Motor neuron (in vitro differentiated cells): ENCODE results near the gene NMBR. TPM values are rescaled to one million over a fixed set of nuclear protein-coding genes. Genes with fewer than 3 reads are reported as not detected.
"Not testable (repeated sequence)": the region's sequence is repeated elsewhere in the genome, so short reads cannot be mapped to it uniquely, and the experiment has no call there.

Experiments
- ATAC-seq, 8 experiments: fragments of 200-7000 bp; cut with Tn5 transposase; replicated peaks in 6 of 8; 2 replicates each; pipeline ENCODE4 v1.8.0; 2021; ENCODE audit warnings: mild to moderate bottlenecking in 8 of 8, moderate library complexity in 8 of 8
- H3K27ac ChIP-seq, 2 donors: fragments of 250-450 bp; sonication (Bioruptor Pico); 2 replicates each; pipeline ENCODE4 v1.9.0; 2021; ENCODE audit warnings: antibody characterized with exemption in 2 of 2, mild to moderate bottlenecking in 2 of 2, moderate library complexity in 1 of 2
- H3K4me1 ChIP-seq, 2 donors: fragments of 250-450 bp; sonication (Bioruptor Pico); replicated peaks in 1 of 2; 2 replicates each; pipeline ENCODE4 v1.6.1; 2021; ENCODE audit warnings: antibody characterized with exemption in 2 of 2, mild to moderate bottlenecking in 2 of 2, moderate library complexity in 1 of 2
- H3K4me3 ChIP-seq, 5 donors: fragments of 250-450 bp; sonication (Bioruptor Pico); 2 replicates each; pipeline ENCODE4 v1.9.0; 2021; ENCODE audit warnings: antibody characterized with exemption in 5 of 5, mild to moderate bottlenecking in 5 of 5, moderate library complexity in 4 of 5
- WGBS, 10 experiments: fragments of 450-650 bp; shearing (Covaris generic); methylation state at CpG; one replicate each; pipeline ENCODE4 v1.0.0; 2022; 5-methylcytosine and 5-hydroxymethylcytosine counted together
- in situ Hi-C, 9 experiments: fragments of 400-800 bp; cut with MboI; loops; one replicate each; pipeline ENCODE4 v1.15.0; 2021; ENCODE audit warnings: low sequenced_read_pairs in 9 of 9, low pct_unique_long_range_greater_than_20kb in 2 of 9; ENCODE audit not compliant: unreplicated experiment in 9 of 9
- total RNA-seq, 8 experiments: library from RNA; unstranded; fragments of 300-600 nt; gene quantifications; 2 replicates each; pipeline versions ENCODE4 v1.2.3 to v1.2.4, GENCODE V29; 2022

Gene NMBR
- total RNA-seq, 8 experiments from 2014 or later, result 0.14 to 1.7 (median 0.43) TPM; not detected in 5

DNA sequence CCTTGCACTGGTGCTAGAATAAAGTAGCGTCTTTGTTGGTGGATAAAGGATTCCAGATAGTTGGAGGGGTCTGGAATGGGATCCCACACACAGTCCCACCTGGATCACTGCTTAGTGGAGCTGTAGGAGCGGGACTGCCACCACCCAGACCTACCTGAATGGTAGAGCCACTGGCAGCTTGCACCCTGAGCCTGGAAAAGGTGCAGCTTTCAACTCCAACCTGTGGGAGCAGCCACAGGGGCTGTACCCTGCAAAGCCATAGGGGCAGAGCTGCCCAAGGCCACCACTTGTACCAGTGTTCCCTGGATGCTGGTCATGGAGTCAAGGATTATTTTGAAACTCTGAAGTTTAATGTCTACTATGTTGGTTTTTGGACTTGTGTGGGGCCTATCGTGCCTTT is 27.1 kb upstream of the NMBR start:
- no peak for ATAC-seq
- Histone ChIP-seq H3K4me3 (no peak overlapping the region), H3K4me1 (no peaks in the 10 kb centered on the region), H3K27ac (no peak overlapping the region)
- 100% methylated on average over 1 to 2 of the region's 3 CpGs; no CpG with 5 or more reads in 4 of the 10 experiments for WGBS, 10 experiments
- in situ Hi-C loops, result loop anchor here in 1 of 9 experiments (25.0 kb wide), 1 partner anchor 213 kb away; no protein-coding TSS in a partner anchor

DNA sequence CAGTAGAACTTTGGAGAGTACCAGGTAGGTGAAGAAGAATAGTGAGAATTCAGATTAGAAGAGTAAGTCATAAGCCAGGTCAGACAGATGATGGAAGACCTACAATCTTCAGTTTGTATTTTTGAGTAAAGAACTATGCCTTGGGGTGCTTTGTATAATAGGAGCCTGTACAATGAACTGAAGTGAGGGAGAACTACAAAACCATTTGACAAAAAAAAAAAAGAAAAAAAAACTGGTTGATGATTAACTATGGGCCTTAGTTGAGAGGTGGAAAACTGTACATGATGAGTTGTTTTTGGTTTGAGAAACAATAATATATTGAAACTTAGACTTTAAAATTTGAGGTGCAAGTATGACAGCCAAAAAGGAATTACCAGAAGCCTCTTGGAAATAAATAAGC is 25.8 kb upstream of the NMBR start:
- no peak for ATAC-seq
- no peak overlapping the region for H3K4me3 ChIP-seq
- H3K27ac ChIP-seq, result no peak overlapping the region
- in situ Hi-C loops, result loop anchor here in 1 of 9 experiments (25.0 kb wide), 1 partner anchor 215 kb away; no protein-coding TSS in a partner anchor
- no peaks in the 10 kb centered on the region for H3K4me1 ChIP-seq

DNA sequence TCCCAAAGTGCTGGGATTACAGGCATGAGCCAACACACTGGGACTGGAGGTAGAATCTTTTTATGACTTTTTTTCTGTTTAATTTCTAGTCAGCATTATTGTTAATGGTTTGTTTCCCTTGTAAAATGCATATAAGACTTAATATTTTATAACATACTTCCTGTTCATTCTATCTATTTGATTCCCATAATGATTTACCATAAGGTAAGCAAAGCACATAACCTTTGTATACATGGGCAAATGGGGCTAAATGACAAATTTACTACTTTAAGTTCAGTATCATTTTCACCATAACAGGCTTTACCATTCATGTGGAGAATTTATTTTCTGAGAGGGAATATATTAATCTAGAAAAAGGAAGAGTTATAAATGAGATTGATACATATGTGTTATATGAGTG is 24.4 kb upstream of the NMBR start:
- no peak for ATAC-seq
- Histone ChIP-seq H3K27ac (no peak overlapping the region), H3K4me1 (no peaks in the 10 kb centered on the region), H3K4me3 (no peak overlapping the region)
- in situ Hi-C loops, result loop anchor here in 1 of 9 experiments (25.0 kb wide), 1 partner anchor 216 kb away; no protein-coding TSS in a partner anchor

DNA sequence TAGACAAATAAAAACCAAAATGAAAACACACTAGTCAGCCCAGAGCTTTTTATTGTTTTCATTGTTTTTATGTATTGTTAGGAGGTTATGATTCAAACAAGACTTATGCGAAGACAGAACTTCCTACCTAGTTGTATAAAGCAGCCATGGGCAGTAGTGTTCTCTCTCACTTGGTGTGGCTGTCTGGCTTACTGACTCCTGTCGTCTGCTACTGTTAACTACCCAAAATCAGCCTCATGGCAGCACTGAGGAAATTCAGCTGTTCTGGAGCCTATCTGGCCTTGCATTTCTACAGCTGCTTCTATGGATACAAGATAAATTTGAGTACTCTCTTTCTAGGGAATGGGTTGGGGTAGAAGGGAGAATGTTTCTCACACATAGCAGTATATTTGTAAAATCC is 20.6 kb upstream of the NMBR start:
- H3K27ac ChIP-seq, result no peak overlapping the region
- H3K4me3 ChIP-seq, result no peak overlapping the region
- 84 to 100% (median 93%) methylated on average over 1 to 2 of the region's 2 CpGs; no CpG with 5 or more reads in 1 of the 10 experiments for WGBS, 10 experiments
- in situ Hi-C loops, result loop anchor here in 1 of 9 experiments (25.0 kb wide), 1 partner anchor 220 kb away; no protein-coding TSS in a partner anchor
- no peak for ATAC-seq
- H3K4me1 ChIP-seq, result peaks cover 3 to 5% of the 10 kb centered on the region in 2 donors

DNA sequence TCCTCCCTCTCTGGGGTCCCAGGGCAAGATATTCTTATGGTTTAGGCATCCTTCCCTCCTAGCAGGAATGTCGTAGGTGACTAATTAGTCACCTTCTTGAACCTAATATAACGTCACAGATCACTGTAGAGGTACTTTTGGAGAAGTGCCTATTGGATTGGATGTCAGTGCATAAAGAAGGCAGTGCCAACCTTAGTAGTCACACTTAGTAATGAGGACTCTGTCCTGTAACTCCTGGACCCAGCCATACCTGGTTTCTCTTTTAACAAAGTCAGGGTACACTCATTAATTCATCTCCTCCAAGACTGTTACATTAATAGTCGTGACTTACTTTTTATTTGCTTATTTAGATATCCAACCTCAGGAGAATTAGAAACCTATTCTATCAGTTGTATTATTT is 20.1 kb upstream of the NMBR start:
- Histone ChIP-seq H3K4me3 (no peak overlapping the region), H3K4me1 (peaks cover 5 to 7% of the 10 kb centered on the region in 2 donors), H3K27ac (no peak overlapping the region)
- WGBS, 10 experiments, result 88 to 100% (median 100%) methylated on average over 1 to 3 of the region's 3 CpGs; no CpG with 5 or more reads in 2 of the 10 experiments
- no peak for ATAC-seq
- in situ Hi-C loops, result loop anchor here in 1 of 9 experiments (25.0 kb wide), 1 partner anchor 220 kb away; no protein-coding TSS in a partner anchor

DNA sequence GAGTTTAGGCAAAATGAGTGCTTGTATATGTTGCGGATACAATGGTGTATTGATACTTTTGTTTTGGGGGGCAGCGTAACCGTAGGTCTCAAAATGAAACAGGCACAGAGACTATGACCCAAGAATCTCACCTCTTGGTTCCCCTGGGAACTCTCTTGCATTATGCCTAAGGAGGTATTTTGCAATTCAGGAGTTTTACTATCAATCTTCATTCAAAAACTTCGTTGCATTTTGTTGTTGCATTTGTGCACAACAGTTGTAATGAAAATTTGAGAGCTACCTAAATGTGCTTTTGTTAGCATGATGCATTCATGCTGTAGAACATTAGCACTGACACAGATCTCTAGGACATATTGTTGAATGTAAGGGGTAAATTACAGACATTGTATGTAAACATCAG is 18.3 kb upstream of the NMBR start:
- H3K27ac ChIP-seq, result no peak overlapping the region
- H3K4me1 ChIP-seq, result peaks cover 5 to 7% of the 10 kb centered on the region in 2 donors
- 33 to 100% (median 73%) methylated on average over 1 to 4 of the region's 4 CpGs; no CpG with 5 or more reads in 1 of the 10 experiments for WGBS, 10 experiments
- no peak for ATAC-seq
- no peak overlapping the region for H3K4me3 ChIP-seq
- in situ Hi-C loops, result loop anchor here in 1 of 9 experiments (25.0 kb wide), 1 partner anchor 222 kb away; no protein-coding TSS in a partner anchor

DNA sequence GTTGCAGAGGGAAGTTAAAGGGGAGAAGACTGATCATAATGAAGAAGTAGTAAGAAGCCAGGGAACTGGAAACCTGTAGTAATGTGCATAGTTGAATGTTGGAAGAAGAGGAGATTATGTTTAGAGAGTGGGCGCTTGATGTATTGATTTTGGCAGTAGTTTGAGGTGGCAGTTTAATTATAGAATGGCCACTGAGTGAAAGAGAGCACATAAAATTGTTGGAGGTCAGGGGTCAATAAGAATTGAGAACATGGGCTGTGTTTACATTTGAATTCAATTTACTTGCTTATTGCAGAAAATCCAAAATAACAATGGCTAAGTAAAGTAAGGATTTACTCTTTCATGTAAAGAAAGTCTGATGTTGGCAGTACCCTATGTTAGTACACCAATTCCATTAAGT is 15.9 kb upstream of the NMBR start:
- WGBS, 10 experiments, result 80 to 100% (median 88%) methylated on average over 1 of the region's 1 CpG; no CpG with 5 or more reads in 1 of the 10 experiments
- no peak for ATAC-seq
- in situ Hi-C loops, result loop anchor here in 1 of 9 experiments (25.0 kb wide), 1 partner anchor 225 kb away; no protein-coding TSS in a partner anchor

DNA sequence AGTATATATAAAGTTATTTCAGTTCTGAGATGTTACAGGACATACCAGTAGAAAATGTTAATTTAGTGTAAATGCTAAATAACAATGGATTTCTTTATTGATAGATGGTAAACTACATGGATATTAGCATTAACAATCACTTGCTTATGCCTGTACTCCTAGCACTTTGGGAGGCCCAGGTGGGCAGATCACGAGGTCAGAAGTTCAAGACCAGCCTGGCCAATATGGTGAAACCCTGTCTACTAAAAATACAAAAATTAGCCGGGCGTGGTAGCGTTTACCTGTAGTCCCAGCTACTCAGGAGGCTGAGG is 9.8 kb upstream of the NMBR start:
- not testable (repeated sequence) for H3K4me3 ChIP-seq, H3K4me1 ChIP-seq, H3K27ac ChIP-seq, ATAC-seq
- 78 to 100% (median 100%) methylated on average over 1 to 4 of the region's 4 CpGs; no CpG with 5 or more reads in 2 of the 10 experiments for WGBS, 10 experiments
- in situ Hi-C loops, result loop anchor here in 2 of 9 experiments (10.0 to 25.0 kb wide), 2 partner anchors 48 to 231 kb away; no protein-coding TSS in a partner anchor

More for the DNA sequence above, 15.9 kb upstream of the NMBR start:
- Histone ChIP-seq H3K4me3 (no peak overlapping the region), H3K4me1 (peaks cover 5 to 7% of the 10 kb centered on the region in 2 donors), H3K27ac (no peak overlapping the region)

DNA sequence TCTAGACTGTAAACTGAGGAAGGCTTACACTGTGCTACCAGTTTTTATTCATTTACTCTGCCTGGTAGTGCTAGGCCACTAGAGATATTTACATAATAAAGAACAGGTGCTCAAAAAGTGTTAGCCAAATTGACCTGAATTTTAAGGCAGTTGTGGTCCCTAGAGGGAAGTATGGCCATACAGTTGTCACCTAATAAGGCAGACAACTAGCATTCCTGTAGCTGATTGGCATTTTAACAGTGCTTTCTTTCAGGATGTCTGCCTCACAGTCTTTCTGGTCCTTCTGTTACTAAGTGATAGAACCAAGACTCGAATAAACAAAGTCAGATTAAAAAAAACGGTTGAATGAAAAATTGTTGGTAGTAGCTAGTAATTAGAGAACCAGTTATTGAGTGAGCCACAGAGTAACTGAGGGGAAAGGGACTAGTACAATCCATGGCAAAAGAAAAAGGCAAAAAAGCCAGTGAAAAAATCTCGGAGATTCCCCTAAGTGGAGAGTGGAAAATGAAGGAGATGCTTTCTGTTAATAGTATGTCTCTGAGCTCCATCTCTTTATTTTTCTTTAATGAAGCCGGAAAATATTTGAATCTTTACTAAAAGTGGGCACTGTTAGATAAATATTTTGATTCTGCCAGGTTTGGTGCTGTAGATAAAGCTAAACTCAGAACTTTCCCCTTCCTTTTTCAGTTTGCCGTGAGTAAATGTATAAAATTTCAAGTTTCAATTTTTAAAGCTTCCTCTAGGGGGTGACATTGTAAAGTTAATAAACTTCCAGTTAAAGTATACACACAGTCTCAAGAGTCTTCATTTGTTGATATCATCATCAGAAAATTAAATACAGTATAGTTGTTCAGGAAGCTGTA is 9.2 kb upstream of the NMBR start:
- Histone ChIP-seq H3K4me3 (no peak overlapping the region), H3K27ac (no peak overlapping the region), H3K4me1 (no peaks in the 10 kb centered on the region)
- 45 to 86% (median 68%) methylated on average over 4 to 5 of the region's 5 CpGs for WGBS, 10 experiments
- in situ Hi-C loops, result loop anchor here in 2 of 9 experiments (10.0 to 25.0 kb wide), 2 partner anchors 49 to 231 kb away; no protein-coding TSS in a partner anchor
- ATAC-seq, result peak in 2 of 8 experiments; percentile 43 to 53

DNA sequence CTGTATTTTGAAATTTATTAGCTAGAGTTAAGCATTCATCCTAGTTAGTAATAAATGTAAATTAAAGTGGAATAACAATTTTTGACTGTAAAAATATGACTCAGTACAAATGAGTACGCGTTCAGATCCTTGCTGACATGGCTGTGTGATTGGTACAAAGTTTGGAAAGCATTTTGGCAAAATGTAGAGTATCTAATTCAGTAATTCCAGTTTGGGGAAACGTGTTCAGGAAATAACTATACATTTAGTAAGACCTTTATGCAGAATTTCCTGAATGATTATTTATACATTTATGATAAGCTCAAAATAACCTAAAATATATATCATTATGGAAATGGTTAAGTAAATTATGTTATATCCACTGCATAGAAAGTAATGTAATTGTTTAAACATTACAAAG is 8.2 kb upstream of the NMBR start:
- no peak for ATAC-seq
- in situ Hi-C loops, result loop anchor here in 2 of 9 experiments (10.0 to 25.0 kb wide), 2 partner anchors 50 to 232 kb away; no protein-coding TSS in a partner anchor
- Histone ChIP-seq H3K4me1 (no peaks in the 10 kb centered on the region), H3K27ac (no peak overlapping the region), H3K4me3 (no peak overlapping the region)
- 62 to 100% (median 74%) methylated on average over 3 of the region's 3 CpGs; no CpG with 5 or more reads in 1 of the 10 experiments for WGBS, 10 experiments

DNA sequence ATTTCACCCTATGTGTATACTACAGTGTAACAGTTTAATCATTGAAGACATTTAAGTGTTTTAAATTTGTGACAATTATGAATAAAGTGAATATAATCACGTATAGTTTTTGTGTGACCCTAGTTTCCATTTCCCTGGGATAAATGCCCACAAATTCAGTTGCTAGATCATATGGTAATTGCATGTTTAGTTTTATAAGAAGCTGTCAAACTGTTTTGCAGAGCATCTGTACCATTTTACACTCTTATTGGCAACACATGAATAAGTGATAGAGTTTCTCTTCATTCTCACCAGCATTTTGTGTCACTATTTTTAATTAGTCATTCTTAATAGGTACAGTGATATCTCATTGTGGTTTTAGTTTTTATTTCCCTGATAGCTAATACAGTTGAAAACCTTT is 7.4 kb upstream of the NMBR start:
- WGBS, 10 experiments, result 46 to 100% (median 78%) methylated on average over 1 of the region's 1 CpG; no CpG with 5 or more reads in 4 of the 10 experiments
- no peak for ATAC-seq
- Histone ChIP-seq H3K27ac (no peak overlapping the region), H3K4me1 (peaks cover 0 to 5% of the 10 kb centered on the region in 2 donors), H3K4me3 (no peak overlapping the region)
- in situ Hi-C loops, result loop anchor here in 2 of 9 experiments (10.0 to 25.0 kb wide), 2 partner anchors 50 to 233 kb away; no protein-coding TSS in a partner anchor

DNA sequence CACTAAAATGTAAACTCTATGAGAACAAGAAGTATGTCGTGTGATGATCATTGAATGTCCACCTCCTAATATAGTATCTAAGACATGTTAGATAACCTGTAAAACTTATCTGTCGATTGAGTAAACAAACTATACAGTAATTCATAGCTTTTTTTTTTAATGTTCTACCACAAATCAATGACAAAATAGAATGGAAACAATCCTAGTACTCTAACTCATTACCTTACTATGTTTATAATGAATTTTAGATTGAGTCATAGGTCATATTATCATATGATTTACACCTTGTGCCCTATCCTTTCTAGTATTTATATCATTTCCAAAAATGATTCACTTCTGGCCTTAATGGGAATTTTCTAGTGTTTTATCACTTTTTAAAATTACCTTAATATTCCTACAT is 6.3 kb upstream of the NMBR start:
- H3K4me3 ChIP-seq, result no peak overlapping the region
- ATAC-seq, result no peak
- 60 to 90% (median 68%) methylated on average over 2 of the region's 2 CpGs; no CpG with 5 or more reads in 2 of the 10 experiments for WGBS, 10 experiments
- in situ Hi-C loops, result loop anchor here in 2 of 9 experiments (10.0 to 25.0 kb wide), 2 partner anchors 52 to 234 kb away; no protein-coding TSS in a partner anchor
- H3K27ac ChIP-seq, result no peak overlapping the region
- peaks cover 7 to 17% of the 10 kb centered on the region in 2 donors for H3K4me1 ChIP-seq

DNA sequence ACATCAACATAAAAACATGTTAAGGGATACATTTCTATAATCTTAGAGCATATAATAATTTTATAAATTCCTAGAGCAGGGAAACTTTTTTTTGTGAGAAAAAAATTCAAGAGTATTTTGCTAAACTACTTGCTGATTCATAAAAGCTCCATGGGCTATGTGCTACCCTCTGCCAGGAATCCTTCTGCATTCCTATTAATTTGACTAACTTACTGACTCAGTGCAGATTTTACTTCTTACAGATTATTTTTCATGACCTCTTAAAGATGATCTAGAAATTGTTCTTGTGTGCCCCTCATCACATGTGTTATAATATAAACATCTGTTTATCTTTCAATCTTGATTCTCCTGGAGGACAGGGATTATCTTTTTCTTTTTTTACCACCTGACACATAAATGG is 5.8 kb upstream of the NMBR start:
- Histone ChIP-seq H3K27ac (no peak overlapping the region), H3K4me1 (peaks cover 9 to 21% of the 10 kb centered on the region in 2 donors), H3K4me3 (no peak overlapping the region)
- in situ Hi-C loops, result loop anchor here in 2 of 9 experiments (10.0 to 25.0 kb wide), 2 partner anchors 52 to 235 kb away; no protein-coding TSS in a partner anchor
- ATAC-seq, result peak in 1 of 8 experiments; percentile 56
